AG09309 (cell line): ENCODE data around the gene LAMA5.

Source experiments
- DNase-seq: peaks from one replicate; pipeline ENCODE4 v3.0.0-alpha.2; 2010; ENCODE audit warnings: low read depth
- H3K4me3 ChIP-seq: 2 replicates; pipeline ENCODE4 v1.5.1; 2011; ENCODE audit warnings: mild to moderate bottlenecking, low read depth, low read length, moderate library complexity; ENCODE audit not compliant: control insufficient read depth
- TF ChIP-seq, protein P1 (sequence below): IDR thresholded peaks from 2 replicates; pipeline ENCODE4 v1.5.1; 2011; ENCODE audit warnings: mild to moderate bottlenecking, low read depth, low read length, inconsistent platforms; ENCODE audit not compliant: insufficient read depth, control insufficient read depth; ENCODE audit errors: missing control alignments

The LAMA5 gene

DNA sequence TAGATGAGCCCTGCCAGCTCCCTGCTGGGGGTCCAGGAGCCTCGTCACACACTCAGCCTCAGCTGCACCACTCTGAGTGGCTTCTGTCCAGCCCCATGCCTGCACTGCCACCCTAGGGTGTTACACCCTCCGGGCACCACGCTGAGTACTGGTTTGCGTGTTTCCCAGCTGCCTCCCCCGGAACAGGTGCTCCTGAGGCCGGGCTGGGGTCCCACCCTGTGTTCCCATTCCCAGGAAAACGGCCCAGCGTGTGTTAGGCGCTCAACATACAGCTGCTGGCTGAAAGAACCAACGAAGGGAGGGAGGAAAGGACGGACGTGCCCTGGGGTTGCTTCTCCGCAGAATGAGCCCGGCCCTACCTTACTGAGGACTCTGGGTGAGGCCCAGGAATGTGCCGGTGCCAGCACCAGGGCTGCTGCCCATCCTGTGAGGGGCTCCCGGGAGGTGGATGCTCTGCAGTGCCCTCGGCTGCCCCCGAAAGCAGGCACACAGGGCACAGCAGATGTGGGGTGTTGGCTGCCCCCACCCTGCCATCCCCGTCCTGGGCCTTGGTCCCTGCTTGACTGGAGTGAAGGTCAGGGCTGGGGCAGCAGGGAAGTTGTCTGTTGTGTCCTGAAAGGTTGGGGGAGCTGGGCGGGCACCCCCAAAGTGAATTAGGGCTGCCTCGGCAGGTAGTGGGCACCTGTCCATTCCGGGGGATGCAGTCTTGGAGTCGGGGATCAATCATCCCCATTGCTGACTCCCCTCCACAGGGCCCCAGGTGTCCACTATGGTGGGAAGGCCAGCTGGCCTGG lies 16.3 kb downstream of the LAMA5 start:
- TF ChIP-seq, protein P1, sequence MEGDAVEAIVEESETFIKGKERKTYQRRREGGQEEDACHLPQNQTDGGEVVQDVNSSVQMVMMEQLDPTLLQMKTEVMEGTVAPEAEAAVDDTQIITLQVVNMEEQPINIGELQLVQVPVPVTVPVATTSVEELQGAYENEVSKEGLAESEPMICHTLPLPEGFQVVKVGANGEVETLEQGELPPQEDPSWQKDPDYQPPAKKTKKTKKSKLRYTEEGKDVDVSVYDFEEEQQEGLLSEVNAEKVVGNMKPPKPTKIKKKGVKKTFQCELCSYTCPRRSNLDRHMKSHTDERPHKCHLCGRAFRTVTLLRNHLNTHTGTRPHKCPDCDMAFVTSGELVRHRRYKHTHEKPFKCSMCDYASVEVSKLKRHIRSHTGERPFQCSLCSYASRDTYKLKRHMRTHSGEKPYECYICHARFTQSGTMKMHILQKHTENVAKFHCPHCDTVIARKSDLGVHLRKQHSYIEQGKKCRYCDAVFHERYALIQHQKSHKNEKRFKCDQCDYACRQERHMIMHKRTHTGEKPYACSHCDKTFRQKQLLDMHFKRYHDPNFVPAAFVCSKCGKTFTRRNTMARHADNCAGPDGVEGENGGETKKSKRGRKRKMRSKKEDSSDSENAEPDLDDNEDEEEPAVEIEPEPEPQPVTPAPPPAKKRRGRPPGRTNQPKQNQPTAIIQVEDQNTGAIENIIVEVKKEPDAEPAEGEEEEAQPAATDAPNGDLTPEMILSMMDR: no peak
- H3K4me3 ChIP-seq: no peak overlapping the region
- DNase-seq: no peak

DNA sequence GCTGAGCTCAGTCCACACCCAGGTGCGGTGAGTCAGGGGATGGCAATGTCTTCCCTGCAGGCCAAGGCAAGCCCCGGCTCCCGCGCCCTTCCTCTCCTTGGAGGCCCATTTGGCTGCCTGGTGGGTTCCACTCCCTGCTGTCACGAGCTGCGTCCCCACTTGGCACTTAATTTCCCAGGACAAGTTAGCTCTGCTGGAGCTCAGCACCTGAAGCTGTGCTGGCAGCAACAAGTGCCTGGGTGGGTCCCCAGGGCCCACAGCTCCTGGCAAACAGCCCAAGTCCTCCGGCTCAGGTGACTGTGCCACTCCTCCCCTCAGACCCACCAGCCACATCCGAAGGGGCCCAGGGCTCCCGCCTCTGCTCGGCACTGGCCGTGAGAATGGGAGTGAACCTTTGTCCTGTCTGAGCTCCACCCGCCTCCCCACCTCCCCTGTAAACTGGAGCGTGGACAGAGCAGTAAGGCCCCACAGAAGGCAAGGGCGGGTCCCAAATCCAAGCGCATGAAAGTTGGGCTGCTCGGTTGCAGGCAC lies 16.9 kb downstream of the LAMA5 start:
- TF ChIP-seq, protein P1: no peak
- no peak overlapping the region for H3K4me3 ChIP-seq
- DNase-seq: no peak

DNA sequence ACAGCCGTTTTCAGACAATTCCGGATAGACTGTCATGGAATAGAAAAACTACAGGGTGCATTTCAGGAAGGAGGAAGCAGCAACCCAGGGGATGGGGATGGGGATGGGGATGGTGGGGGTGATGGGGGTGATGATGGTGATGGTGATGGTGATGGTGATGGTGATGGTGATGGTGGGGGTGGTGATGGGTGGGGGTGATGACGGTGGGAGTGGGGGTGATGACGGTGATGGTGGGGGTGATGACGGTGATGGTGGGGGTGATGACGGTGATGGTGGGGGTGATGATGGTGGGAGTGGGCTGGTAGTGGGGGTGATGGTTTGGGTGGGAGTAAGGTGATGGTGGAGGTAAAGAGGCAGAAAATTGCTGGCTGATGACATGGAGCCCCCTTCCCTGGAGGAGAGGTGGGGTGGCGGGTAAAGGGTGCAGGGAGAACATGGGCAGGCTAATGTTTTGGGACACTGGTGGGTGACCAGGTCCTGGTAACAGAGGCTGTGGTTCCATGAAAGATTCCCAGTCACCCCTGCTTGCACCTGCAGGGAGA lies 17.5 kb downstream of the LAMA5 start:
- TF ChIP-seq, protein P1: no peak
- no peak for DNase-seq
- no peak overlapping the region for H3K4me3 ChIP-seq

DNA sequence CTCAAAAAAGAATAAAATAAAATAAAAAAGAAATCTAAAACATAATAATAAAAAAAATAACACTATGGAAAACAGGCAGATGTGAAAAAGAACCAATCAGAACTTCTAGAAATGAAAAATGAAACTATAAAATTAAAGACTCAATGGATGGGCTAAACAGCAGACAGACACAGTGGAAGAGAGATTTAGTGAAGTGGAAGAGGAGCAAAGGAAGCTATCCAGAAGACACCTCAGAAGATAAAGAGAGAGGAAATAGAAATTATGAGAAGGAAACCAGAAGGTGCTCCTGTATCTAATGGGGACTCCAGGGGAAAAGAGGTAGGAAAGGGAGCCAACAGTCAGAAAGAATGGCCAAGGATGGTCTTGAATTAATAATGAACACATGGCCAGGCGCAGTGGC lies 18.5 kb downstream of the LAMA5 start:
- DNase-seq: no peak
- no peak overlapping the region for H3K4me3 ChIP-seq
- TF ChIP-seq, protein P1: no peak

DNA sequence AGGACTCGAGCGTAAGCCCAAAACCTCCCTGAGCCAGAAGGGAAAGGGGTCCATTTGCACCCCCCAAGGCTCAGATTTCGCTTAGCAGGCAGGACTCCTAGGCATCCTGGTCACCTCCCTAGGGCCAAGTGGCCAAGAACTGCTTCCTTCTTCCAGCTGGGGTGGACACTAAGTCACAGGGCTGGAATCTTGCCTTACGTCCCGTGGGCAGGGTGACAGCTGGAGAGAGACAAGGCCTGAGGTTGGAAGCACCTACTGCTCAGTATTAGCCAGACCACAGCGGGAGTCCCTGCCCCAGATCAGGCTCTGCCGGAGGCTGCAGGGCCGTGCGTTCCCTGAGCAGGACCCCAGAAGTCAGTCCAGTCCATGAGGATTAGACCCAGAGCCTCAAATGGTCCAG lies 19.7 kb downstream of the LAMA5 start:
- no peak overlapping the region for H3K4me3 ChIP-seq
- TF ChIP-seq, protein P1: no peak
- DNase-seq: no peak

DNA sequence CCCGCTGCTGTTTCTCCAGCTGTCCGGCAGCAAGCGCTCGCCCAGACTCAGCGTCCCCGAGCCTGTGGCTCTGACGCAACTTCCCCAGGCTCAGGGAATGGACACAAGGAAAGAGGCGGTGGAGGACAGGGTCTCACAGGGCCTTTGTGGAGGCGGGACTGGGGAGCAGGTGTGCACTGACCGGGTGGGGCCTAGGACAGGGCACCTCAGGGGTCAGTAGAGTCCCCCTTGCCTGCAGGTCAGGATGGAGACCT lies 20.0 kb downstream of the LAMA5 start:
- no peak for DNase-seq
- H3K4me3 ChIP-seq: no peak overlapping the region
- TF ChIP-seq, protein P1: no peak
